MG63 (cell line): Measurements from ENCODE around the gene ACTL10. TPM values are rescaled to one million over a fixed set of nuclear protein-coding genes. Genes with fewer than 3 reads are reported as not detected.

ENCODE experiments used
- DNase-seq: peaks from one replicate; pipeline ENCODE4 v3.0.0-alpha.2; 2020
- H3K27me3 ChIP-seq: fragments of 250-450 bp; sonication (Bioruptor Pico); 2 replicates; pipeline ENCODE4 v1.5.1; 2020; ENCODE audit warnings: mild to moderate bottlenecking, moderate library complexity
- H3K36me3 ChIP-seq: fragments of 250-450 bp; sonication (Bioruptor Pico); 2 replicates; pipeline ENCODE4 v1.5.1; 2020; ENCODE audit warnings: mild to moderate bottlenecking, moderate library complexity
- H3K4me3 ChIP-seq: fragments of 250-450 bp; sonication (Bioruptor Pico); 2 replicates; pipeline ENCODE4 v1.5.1; 2020; ENCODE audit warnings: mild to moderate bottlenecking, moderate library complexity
- H3K9me3 ChIP-seq: fragments of 250-450 bp; sonication (Bioruptor Pico); 2 replicates; pipeline ENCODE4 v1.5.1; 2020; ENCODE audit warnings: mild to moderate bottlenecking, moderate library complexity
- total RNA-seq: library from RNA; depleted of rRNA; stranded (reverse); fragments of >200 nt; shearing (Covaris generic); gene quantifications from 2 replicates; pipeline ENCODE4 v1.2.3, GENCODE V29; 2014; ENCODE audit warnings: low replicate concordance

The ACTL10 gene
- total RNA-seq, 1 experiment from 2014 or later = 3.5 TPM

GRCh38 chr20:33669873-33670640 is 3.3 kb downstream of the ACTL10 start:
- no peak overlapping the region for H3K4me3 ChIP-seq
- H3K27me3 ChIP-seq = no peaks in the 10 kb centered on the region
- H3K36me3 ChIP-seq = peaks cover 13% of the 10 kb centered on the region
- no peaks in the 10 kb centered on the region for H3K9me3 ChIP-seq
- no peak for DNase-seq

GRCh38 chr20:33670715-33671499 is 4.2 kb downstream of the ACTL10 start:
- H3K4me3 ChIP-seq = no peak overlapping the region
- peaks cover 13% of the 10 kb centered on the region for H3K36me3 ChIP-seq
- no peaks in the 10 kb centered on the region for H3K9me3 ChIP-seq
- DNase-seq = no peak
- no peaks in the 10 kb centered on the region for H3K27me3 ChIP-seq

GRCh38 chr20:33671573-33672288 is 5.0 kb downstream of the ACTL10 start:
- Histone ChIP-seq H3K27me3 (no peaks in the 10 kb centered on the region), H3K9me3 (no peaks in the 10 kb centered on the region), H3K36me3 (peaks cover 13% of the 10 kb centered on the region), H3K4me3 (no peak overlapping the region)
- no peak for DNase-seq

- Histone ChIP-seq H3K4me3 (no peak overlapping the region), H3K36me3 (peaks cover 19% of the 10 kb centered on the region)
- no peak for DNase-seq
These were observed 5.8 kb downstream of the ACTL10 start for GRCh38 chr20:33672426-33673113.

GRCh38 chr20:33673114-33673409 is 6.3 kb downstream of the ACTL10 start:
- no peaks in the 10 kb centered on the region for H3K27me3 ChIP-seq
- H3K36me3 ChIP-seq = peaks cover 20% of the 10 kb centered on the region
- no peak for DNase-seq
- H3K9me3 ChIP-seq = no peaks in the 10 kb centered on the region
- H3K4me3 ChIP-seq = peak overlapping the region; percentile 56

More at GRCh38 chr20:33672426-33673113, 5.8 kb downstream of the ACTL10 start:
- H3K9me3 ChIP-seq = no peaks in the 10 kb centered on the region
- no peaks in the 10 kb centered on the region for H3K27me3 ChIP-seq

GRCh38 chr20:33673410-33674293 is 6.9 kb downstream of the ACTL10 start:
- Histone ChIP-seq H3K27me3 (no peaks in the 10 kb centered on the region), H3K36me3 (peaks cover 18% of the 10 kb centered on the region), H3K4me3 (peak overlapping the region; percentile 56), H3K9me3 (no peaks in the 10 kb centered on the region)
- peak; percentile 50 for DNase-seq

- DNase-seq = peak; percentile 83
- peak within 1 kb of the TSS; percentile 56 for H3K4me3 ChIP-seq
- peaks cover 21% of the 10 kb centered on the region for H3K36me3 ChIP-seq
- H3K9me3 ChIP-seq = no peaks in the 10 kb centered on the region
- H3K27me3 ChIP-seq = no peaks in the 10 kb centered on the region
These were observed 7.8 kb downstream of the ACTL10 start, which contains the start of gene NECAB3 for GRCh38 chr20:33674294-33675135. NECAB3 (minus strand) TSS chr20:33674428; CDS start chr20:33674352, 76 bp downstream.

GRCh38 chr20:33675136-33675959 is 8.6 kb downstream of the ACTL10 start:
- H3K36me3 ChIP-seq = peaks cover 29% of the 10 kb centered on the region
- H3K9me3 ChIP-seq = no peaks in the 10 kb centered on the region
- no peak for DNase-seq
- H3K4me3 ChIP-seq = no peak overlapping the region
- no peaks in the 10 kb centered on the region for H3K27me3 ChIP-seq

- Histone ChIP-seq H3K36me3 (peaks cover 32% of the 10 kb centered on the region), H3K27me3 (no peaks in the 10 kb centered on the region), H3K4me3 (no peak overlapping the region), H3K9me3 (no peaks in the 10 kb centered on the region)
- DNase-seq = no peak
These were observed 9.4 kb downstream of the ACTL10 start for GRCh38 chr20:33676121-33676520.

GRCh38 chr20:33676652-33677645 is 10.2 kb downstream of the ACTL10 start:
- no peaks in the 10 kb centered on the region for H3K9me3 ChIP-seq
- peaks cover 32% of the 10 kb centered on the region for H3K36me3 ChIP-seq
- no peak for DNase-seq

GRCh38 chr20:33677991-33678702 is 11.4 kb downstream of the ACTL10 start:
- Histone ChIP-seq H3K36me3 (peaks cover 34% of the 10 kb centered on the region), H3K4me3 (no peak overlapping the region), H3K27me3 (no peaks in the 10 kb centered on the region), H3K9me3 (no peaks in the 10 kb centered on the region)
- no peak for DNase-seq

More at GRCh38 chr20:33676652-33677645, 10.2 kb downstream of the ACTL10 start:
- H3K27me3 ChIP-seq = no peaks in the 10 kb centered on the region
- no peak overlapping the region for H3K4me3 ChIP-seq

GRCh38 chr20:33679758-33680485 is 13.2 kb downstream of the ACTL10 start:
- no peak for DNase-seq
- no peaks in the 10 kb centered on the region for H3K9me3 ChIP-seq

More at GRCh38 chr20:33679758-33680485, 13.2 kb downstream of the ACTL10 start:
- peaks cover 39% of the 10 kb centered on the region for H3K36me3 ChIP-seq
- H3K27me3 ChIP-seq = no peaks in the 10 kb centered on the region
- H3K4me3 ChIP-seq = no peak overlapping the region
